Lung (tissue), 12 donors: ENCODE data around the gene SMIM26. TPM values are rescaled to one million over a fixed set of nuclear protein-coding genes. Genes with fewer than 3 reads are reported as not detected.

Experiments used
- ATAC-seq: fragments of 200-7000 bp; cut with Tn5 transposase; one replicate; pipeline ENCODE4 v1.9.1; 2020; ENCODE audit warnings: moderate number of reproducible peaks; ENCODE audit not compliant: insufficient read depth, low FRiP score
- DNase-seq, 3 donors: peaks; one replicate each; pipeline ENCODE4 v3.0.0-alpha.2; 2013 to 2017
- H3K27ac ChIP-seq, 2 donors: one replicate each; pipeline ENCODE4 v1.5.1; 2013; ENCODE audit warnings: mild to moderate bottlenecking in 2 of 2, moderate library complexity in 2 of 2, control low read depth in 1 of 2, inconsistent platforms in 1 of 2, low read depth in 1 of 2, low read length in 1 of 2
- H3K27me3 ChIP-seq, 3 donors: one replicate each; pipeline ENCODE4 v1.5.1; 2013; ENCODE audit warnings: low read length in 2 of 3; ENCODE audit not compliant: control insufficient read depth in 3 of 3, insufficient read depth in 3 of 3
- H3K36me3 ChIP-seq, 4 donors: one replicate each; pipeline ENCODE4 v1.5.1; 2013; ENCODE audit warnings: low read length in 4 of 4, mild to moderate bottlenecking in 1 of 4, moderate library complexity in 1 of 4; ENCODE audit not compliant: control insufficient read depth in 4 of 4, insufficient read depth in 4 of 4
- H3K4me1 ChIP-seq, 5 donors: one replicate each; pipeline ENCODE4 v1.5.1; 2013; ENCODE audit warnings: low read length in 5 of 5, mild to moderate bottlenecking in 2 of 5, moderate library complexity in 1 of 5; ENCODE audit not compliant: control insufficient read depth in 5 of 5, insufficient read depth in 5 of 5
- H3K4me3 ChIP-seq: one replicate; pipeline ENCODE4 v1.5.1; 2013; ENCODE audit warnings: mild to moderate bottlenecking, control low read depth, moderate library complexity
- H3K9ac ChIP-seq, 2 donors: one replicate each; pipeline ENCODE4 v1.5.1; 2013; ENCODE audit warnings: low read length in 2 of 2, control low read depth in 1 of 2; ENCODE audit not compliant: insufficient read depth in 1 of 2
- H3K9me3 ChIP-seq, 4 donors: one replicate each; pipeline ENCODE4 v1.5.1; 2013; ENCODE audit warnings: low read length in 3 of 4, mild to moderate bottlenecking in 1 of 4, moderate library complexity in 1 of 4; ENCODE audit not compliant: control insufficient read depth in 4 of 4, insufficient read depth in 3 of 4
- CTCF ChIP-seq: IDR thresholded peaks from 2 replicates; pipeline ENCODE4 v1.5.1; 2012; ENCODE audit warnings: mild to moderate bottlenecking; ENCODE audit errors: control extremely low read depth, extremely low read depth
- WGBS, 2 donors: extraction: QIAGEN DNeasy Blood & Tissue Kit; methylation state at CpG; one replicate each; pipeline ENCODE4 v1.1.7; 2013; 5-methylcytosine and 5-hydroxymethylcytosine counted together
- polyA plus RNA-seq, 2 donors: library from polyadenylated mRNA; stranded (reverse); fragments of 200-250 nt; gene quantifications; one replicate each; pipeline ENCODE4 v1.2.1, GENCODE V29; 2013
- total RNA-seq, 2 donors: library from RNA; depleted of rRNA in 1 of 2; stranded (reverse); fragments of >200 nt in 1 of 2; gene quantifications; one replicate each; pipeline ENCODE4 v1.2.1, GENCODE V29; 2014 to 2021
- donor health status: control.
- donor health status: control.
- donor health status: Bipolar disorder and iron deficiency.
- donor health status: healthy.
- donor health status: DM: yes; HTN: yes; CAD: no.

The SMIM26 gene
- total and polyA plus RNA-seq, 4 donors, result 53.5 to 216 (median 67.9) TPM

- Histone ChIP-seq H3K9me3 (no peaks in the 10 kb centered on the region), H3K27ac (no peak overlapping the region), H3K9ac (no peak overlapping the region), H3K4me1 (peaks cover 0 to 1% (median 0%) of the 10 kb centered on the region in 5 donors), H3K4me3 (no peak overlapping the region), H3K27me3 (no peaks in the 10 kb centered on the region), H3K36me3 (peaks cover 0 to 3% (median 1%) of the 10 kb centered on the region in 4 donors)
- DNase-seq (no peak), ATAC-seq (no peak)
- no peak for TF ChIP-seq CTCF
Measured at GRCh38 chr20:18609741-18610140, 42.5 kb downstream of the SMIM26 start.

- Histone ChIP-seq H3K4me3 (no peak overlapping the region), H3K27ac (no peak overlapping the region), H3K36me3 (peaks cover 0 to 3% (median 1%) of the 10 kb centered on the region in 4 donors), H3K9me3 (no peaks in the 10 kb centered on the region), H3K27me3 (no peaks in the 10 kb centered on the region), H3K9ac (no peak overlapping the region), H3K4me1 (peaks cover 0 to 7% (median 1%) of the 10 kb centered on the region in 5 donors)
- no peak for TF ChIP-seq CTCF
- WGBS, 2 donors, result 86 to 94% methylated on average over 8 of the region's 8 CpGs
- no peak for DNase-seq
- ATAC-seq, result no peak
Measured at GRCh38 chr20:18611492-18611891, 44.3 kb downstream of the SMIM26 start.

GRCh38 chr20:18613553-18613952, 46.3 kb downstream of the SMIM26 start:
- Histone ChIP-seq H3K27me3 (no peaks in the 10 kb centered on the region), H3K4me1 (peaks cover 0 to 7% (median 1%) of the 10 kb centered on the region in 5 donors), H3K4me3 (no peak overlapping the region), H3K27ac (no peak overlapping the region), H3K9ac (no peak overlapping the region), H3K36me3 (peaks cover 0 to 3% (median 1%) of the 10 kb centered on the region in 4 donors), H3K9me3 (no peaks in the 10 kb centered on the region)
- WGBS, 2 donors, result 87 to 96% methylated on average over 2 of the region's 2 CpGs
- DNase-seq, result no peak
- no peak for ATAC-seq
- no peak for TF ChIP-seq CTCF

- no peak overlapping the region for H3K4me3 ChIP-seq
- no peaks in the 10 kb centered on the region for H3K9me3 ChIP-seq
- WGBS, 2 donors, result 97 to 100% methylated on average over 5 of the region's 5 CpGs
- ATAC-seq, result no peak
- no peak overlapping the region for H3K9ac ChIP-seq
- H3K27me3 ChIP-seq, result no peaks in the 10 kb centered on the region
- peaks cover 0 to 3% (median 1%) of the 10 kb centered on the region in 4 donors for H3K36me3 ChIP-seq
- peaks cover 0 to 7% (median 1%) of the 10 kb centered on the region in 5 donors for H3K4me1 ChIP-seq
- no peak for TF ChIP-seq CTCF
- DNase-seq, result no peak
- no peak overlapping the region for H3K27ac ChIP-seq
Measured at GRCh38 chr20:18614244-18614643, 47.0 kb downstream of the SMIM26 start.
